A673 (cell line): ENCODE results near the gene NDST4.

Experiments used
- EZH2 ChIP-seq: fragments of 200-600 bp; sonication (generic); IDR thresholded peaks from 2 replicates; pipeline ENCODE4 v1.6.1; 2017; ENCODE audit warnings: borderline replicate concordance, low read depth, mild to moderate bottlenecking, mixed read lengths, antibody characterized with exemption, low read length; ENCODE audit not compliant: poor library complexity, severe bottlenecking
- TF ChIP-seq, protein P1 (sequence below): fragments of 300-800, 200-600 bp; sonication (generic); conservative IDR thresholded peaks from 2 replicates; pipeline ENCODE4 v1.5.1; 2017; ENCODE audit warnings: low read depth, mild to moderate bottlenecking, antibody characterized with exemption, low read length, moderate library complexity, mixed read lengths

DNA sequence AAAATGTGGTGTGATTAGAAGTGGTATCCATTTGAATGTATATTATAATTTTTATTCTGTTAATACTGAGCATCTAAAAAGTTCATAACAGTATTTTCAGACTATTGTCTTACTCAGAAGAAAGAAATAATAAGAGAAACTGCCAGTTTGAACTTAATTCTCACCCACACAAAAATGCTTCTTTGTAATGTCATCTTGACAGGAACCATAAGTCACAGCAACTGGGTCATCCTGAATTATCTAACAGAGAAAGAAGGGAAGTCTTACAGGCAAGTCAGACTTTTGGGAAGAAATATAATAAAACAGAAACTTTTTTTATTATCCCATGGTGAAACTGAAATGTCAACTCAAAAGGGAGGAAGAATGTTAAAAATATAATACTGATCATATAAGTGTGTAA lies 83.1 kb downstream of the NDST4 start:
- TF ChIP-seq EZH2 = no peak
- TF ChIP-seq, protein P1, sequence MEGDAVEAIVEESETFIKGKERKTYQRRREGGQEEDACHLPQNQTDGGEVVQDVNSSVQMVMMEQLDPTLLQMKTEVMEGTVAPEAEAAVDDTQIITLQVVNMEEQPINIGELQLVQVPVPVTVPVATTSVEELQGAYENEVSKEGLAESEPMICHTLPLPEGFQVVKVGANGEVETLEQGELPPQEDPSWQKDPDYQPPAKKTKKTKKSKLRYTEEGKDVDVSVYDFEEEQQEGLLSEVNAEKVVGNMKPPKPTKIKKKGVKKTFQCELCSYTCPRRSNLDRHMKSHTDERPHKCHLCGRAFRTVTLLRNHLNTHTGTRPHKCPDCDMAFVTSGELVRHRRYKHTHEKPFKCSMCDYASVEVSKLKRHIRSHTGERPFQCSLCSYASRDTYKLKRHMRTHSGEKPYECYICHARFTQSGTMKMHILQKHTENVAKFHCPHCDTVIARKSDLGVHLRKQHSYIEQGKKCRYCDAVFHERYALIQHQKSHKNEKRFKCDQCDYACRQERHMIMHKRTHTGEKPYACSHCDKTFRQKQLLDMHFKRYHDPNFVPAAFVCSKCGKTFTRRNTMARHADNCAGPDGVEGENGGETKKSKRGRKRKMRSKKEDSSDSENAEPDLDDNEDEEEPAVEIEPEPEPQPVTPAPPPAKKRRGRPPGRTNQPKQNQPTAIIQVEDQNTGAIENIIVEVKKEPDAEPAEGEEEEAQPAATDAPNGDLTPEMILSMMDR = no peak
